GM18861 (cell line): Measurements from ENCODE around the gene TRIOBP.
"Not testable (repeated sequence)": the region's sequence is repeated elsewhere in the genome, so short reads cannot be mapped to it uniquely, and the experiment has no call there.

Experiments
- ATAC-seq: cut with Tn5 transposase; IDR thresholded peaks from one replicate; pipeline ENCODE4 v1.9.1; 2021; ENCODE audit not compliant: unreplicated experiment

TRIOBP gene

GRCh38 chr22:37696657-37697537 is at the start of gene TRIOBP:
TRIOBP (plus strand) TSS chr22:37697048; CDS start chr22:37701366, 4,318 bp downstream.
- ATAC-seq = peak; percentile 88

- ATAC-seq = no peak
Measured at GRCh38 chr22:37647317-37647716, 49.5 kb upstream of the TRIOBP start.

GRCh38 chr22:37647928-37648327 is 48.9 kb upstream of the TRIOBP start:
- no peak for ATAC-seq

- ATAC-seq = no peak
Measured at GRCh38 chr22:37650463-37651136, 46.2 kb upstream of the TRIOBP start.

GRCh38 chr22:37654563-37655251 is 42.1 kb upstream of the TRIOBP start:
- ATAC-seq = no peak

- ATAC-seq = no peak
Measured at GRCh38 chr22:37655252-37655563, 41.6 kb upstream of the TRIOBP start.

- ATAC-seq = not testable (repeated sequence)
Measured at GRCh38 chr22:37656583-37656982, 40.3 kb upstream of the TRIOBP start.

- no peak for ATAC-seq
Measured at GRCh38 chr22:37657590-37658132, 39.2 kb upstream of the TRIOBP start.

- ATAC-seq = peak; percentile 70
Measured at GRCh38 chr22:37658133-37659065, 38.4 kb upstream of the TRIOBP start, which contains the start of gene PDXP. PDXP (plus strand) TSS chr22:37658723; CDS start chr22:37658783, 60 bp downstream.

GRCh38 chr22:37659066-37659896 is 37.6 kb upstream of the TRIOBP start:
- ATAC-seq = peak; percentile 3

- no peak for ATAC-seq
Measured at GRCh38 chr22:37659897-37660708, 36.7 kb upstream of the TRIOBP start.

- no peak for ATAC-seq
Measured at GRCh38 chr22:37660709-37661045, 36.2 kb upstream of the TRIOBP start.

- ATAC-seq = no peak
Measured at GRCh38 chr22:37661160-37661924, 35.5 kb upstream of the TRIOBP start.

- ATAC-seq = no peak
Measured at GRCh38 chr22:37662039-37662438, 34.8 kb upstream of the TRIOBP start.

GRCh38 chr22:37663521-37664140 is 33.2 kb upstream of the TRIOBP start:
- no peak for ATAC-seq

GRCh38 chr22:37664249-37665101 is 32.4 kb upstream of the TRIOBP start:
- no peak for ATAC-seq

- no peak for ATAC-seq
Measured at GRCh38 chr22:37665487-37665886, 31.4 kb upstream of the TRIOBP start.
